ENCODE measurements around the gene BCAT1.

Gene BCAT1

DNA sequence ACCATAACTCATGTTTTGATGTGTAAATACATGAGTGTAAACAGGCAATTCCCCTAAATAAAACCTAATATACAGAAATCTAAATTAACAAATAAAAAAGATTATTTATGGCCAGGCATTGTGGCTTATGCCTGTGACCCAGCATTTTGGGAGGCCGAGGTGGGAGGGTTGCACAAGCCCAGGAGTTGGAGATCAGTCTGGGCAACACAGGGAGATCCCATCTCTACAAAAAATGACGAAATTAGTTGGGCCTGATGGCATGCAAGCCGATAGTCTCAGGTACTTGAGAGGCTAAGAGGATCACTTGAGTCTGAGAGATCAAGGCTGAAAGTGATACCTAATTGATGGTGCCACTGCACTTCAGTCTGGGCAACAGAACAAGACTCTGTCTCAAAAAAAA, 48.7 kb downstream of the BCAT1 start:
- TF ChIP-seq CTCF (IDR thresholded peaks at IDR 0.05; ENCODE audit: low read depth, low read length) = no peak
- Histone ChIP-seq H3K4me3 (ENCODE audit: low read depth, low read length) (no peak overlapping the region), H3K4me1 (0 out of 2 replicates have a peak, but pooled peaks cover 2% of the 10 kb centered on the region), H3K36me3 (peaks cover 19% of the 10 kb centered on the region), H3K9me3 (no peaks in the 10 kb centered on the region), H3K27me3 (no peaks in the 10 kb centered on the region)
- DNase-seq = no peak

- no peak overlapping the region for H3K4me3 ChIP-seq (ENCODE audit: low read depth, low read length)
- DNase-seq = no peak
- H3K36me3 ChIP-seq = peaks cover 25% of the 10 kb centered on the region
- 0 out of 2 replicates have a peak, but pooled peaks cover 2% of the 10 kb centered on the region for H3K4me1 ChIP-seq
- H3K27me3 ChIP-seq = no peaks in the 10 kb centered on the region
- no peak for TF ChIP-seq CTCF (IDR thresholded peaks at IDR 0.05; ENCODE audit: low read depth, low read length)
- no peaks in the 10 kb centered on the region for H3K9me3 ChIP-seq
Observed at GRCh38 chr12:24899503-24900075, 49.3 kb downstream of the BCAT1 start.

- H3K4me1 ChIP-seq = peaks cover 5% of the 10 kb centered on the region; the same call in 1 of the 2 replicates
- no peak for TF ChIP-seq CTCF (IDR thresholded peaks at IDR 0.05; ENCODE audit: low read depth, low read length)
- DNase-seq = no peak
- no peaks in the 10 kb centered on the region for H3K9me3 ChIP-seq
- H3K27me3 ChIP-seq = no peaks in the 10 kb centered on the region
- H3K4me3 ChIP-seq (ENCODE audit: low read depth, low read length) = no peak overlapping the region
- H3K36me3 ChIP-seq = peaks cover 35% of the 10 kb centered on the region
Observed at GRCh38 chr12:24898606-24899005, 50.3 kb downstream of the BCAT1 start.

GRCh38 chr12:24898185-24898584, 50.7 kb downstream of the BCAT1 start:
- no peaks in the 10 kb centered on the region for H3K27me3 ChIP-seq
- no peak for TF ChIP-seq CTCF (IDR thresholded peaks at IDR 0.05; ENCODE audit: low read depth, low read length)
- DNase-seq = no peak

DNA sequence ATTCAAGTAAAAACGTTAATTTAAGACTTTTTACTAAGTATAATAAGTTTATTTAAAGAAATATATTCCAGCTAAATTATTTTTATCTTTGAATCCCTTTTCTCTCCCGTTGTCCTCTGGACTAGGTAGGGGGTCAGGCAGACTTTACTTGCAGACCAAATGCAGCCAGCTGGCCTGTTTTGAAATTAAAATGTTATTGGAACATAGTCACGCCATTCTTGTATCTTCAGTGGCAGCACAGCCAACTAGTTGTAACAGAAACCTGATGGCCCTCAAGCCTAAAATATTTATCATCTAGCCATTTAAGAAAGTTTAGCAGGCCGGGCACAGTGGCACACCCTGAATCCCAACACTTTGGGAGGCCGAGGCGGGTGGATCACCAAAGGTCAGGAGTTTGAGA, 52.7 kb downstream of the BCAT1 start:
- H3K27me3 ChIP-seq = no peaks in the 10 kb centered on the region
- H3K9me3 ChIP-seq = no peaks in the 10 kb centered on the region
- peaks cover 54% of the 10 kb centered on the region for H3K36me3 ChIP-seq
- DNase-seq = no peak
- no peak overlapping the region for H3K4me3 ChIP-seq (ENCODE audit: low read depth, low read length)
- TF ChIP-seq CTCF (IDR thresholded peaks at IDR 0.05; ENCODE audit: low read depth, low read length) = no peak
- peaks cover 7% of the 10 kb centered on the region for H3K4me1 ChIP-seq

More at GRCh38 chr12:24898185-24898584, 50.7 kb downstream of the BCAT1 start:
- H3K9me3 ChIP-seq = no peaks in the 10 kb centered on the region
- peaks cover 39% of the 10 kb centered on the region for H3K36me3 ChIP-seq
- H3K4me3 ChIP-seq (ENCODE audit: low read depth, low read length) = no peak overlapping the region
- peaks cover 5% of the 10 kb centered on the region; the same call in 1 of the 2 replicates for H3K4me1 ChIP-seq

DNA sequence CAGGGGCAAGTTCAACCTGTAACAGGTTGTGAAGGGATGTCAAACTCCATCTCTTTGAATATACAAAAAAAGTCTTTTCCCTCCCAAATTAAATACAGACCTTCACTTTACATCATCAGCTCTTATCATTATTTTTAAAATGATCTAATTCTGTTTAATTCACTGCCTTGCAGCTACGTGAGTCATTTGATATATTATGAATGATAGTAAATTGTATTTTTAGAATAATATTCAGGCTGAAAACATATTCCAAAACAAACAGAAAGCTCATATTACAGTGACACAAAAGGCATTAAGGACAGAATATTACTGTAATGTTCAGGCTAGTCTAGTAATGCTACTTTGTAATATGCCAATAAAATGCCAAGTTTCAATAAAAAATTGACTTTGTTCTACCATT, 53.3 kb downstream of the BCAT1 start:
- TF ChIP-seq CTCF (IDR thresholded peaks at IDR 0.05; ENCODE audit: low read depth, low read length) = no peak
- Histone ChIP-seq H3K4me3 (ENCODE audit: low read depth, low read length) (no peak overlapping the region), H3K27me3 (no peaks in the 10 kb centered on the region), H3K4me1 (peaks cover 13% of the 10 kb centered on the region), H3K36me3 (peaks cover 60% of the 10 kb centered on the region), H3K9me3 (no peaks in the 10 kb centered on the region)
- no peak for DNase-seq
